HepG2 (cell line): ENCODE data around the gene BPIFB6. TPM values are rescaled to one million over a fixed set of nuclear protein-coding genes. Genes with fewer than 3 reads are reported as not detected.

Experiments used
- AFF4 ChIP-seq: sonication (generic); formaldehyde crosslinking; IDR thresholded peaks from 2 replicates; pipeline ENCODE4 v1.4.0; 2020; ENCODE audit warnings: missing genetic modification reagents
- ARID5B ChIP-seq: IDR thresholded peaks from 2 replicates; pipeline ENCODE4 v1.4.0; 2020; ENCODE audit warnings: mild to moderate bottlenecking, missing genetic modification reagents
- CREB3 ChIP-seq: sonication (generic); formaldehyde crosslinking; IDR thresholded peaks from 2 replicates; pipeline ENCODE4 v1.5.0; 2020; ENCODE audit warnings: missing genetic modification reagents
- FLYWCH1 ChIP-seq: sonication (generic); formaldehyde crosslinking; IDR thresholded peaks from 2 replicates; pipeline ENCODE4 v1.8.1; 2023; ENCODE audit warnings: mild to moderate bottlenecking, missing genetic modification reagents
- GMEB1 ChIP-seq: sonication (generic); formaldehyde crosslinking; IDR thresholded peaks from 2 replicates; pipeline ENCODE4 v1.5.1; 2020; ENCODE audit warnings: missing genetic modification reagents, mild to moderate bottlenecking, borderline replicate concordance
- GRHL1 ChIP-seq: sonication (generic); formaldehyde crosslinking; conservative IDR thresholded peaks from 2 replicates; pipeline ENCODE4 v1.8.0; 2022; ENCODE audit warnings: missing genetic modification reagents
- KLF12 ChIP-seq: sonication (generic); formaldehyde crosslinking; IDR thresholded peaks from 2 replicates; pipeline ENCODE4 v1.4.0; 2020; ENCODE audit warnings: missing genetic modification reagents, borderline replicate concordance
- MBD4 ChIP-seq: IDR thresholded peaks from 2 replicates; pipeline ENCODE4 v1.6.1; 2012; ENCODE audit warnings: low read length, inconsistent platforms, borderline replicate concordance
- MXI1 ChIP-seq: IDR thresholded peaks from 3 replicates; pipeline ENCODE4 v1.6.1; 2012; ENCODE audit warnings: low read depth, low read length, inconsistent platforms, borderline replicate concordance
- NFE2 ChIP-seq: sonication (generic); formaldehyde crosslinking; IDR thresholded peaks from 2 replicates; pipeline ENCODE4 v1.4.0; 2020; ENCODE audit warnings: missing genetic modification reagents
- ONECUT2 ChIP-seq: sonication (generic); formaldehyde crosslinking; IDR thresholded peaks from 2 replicates; pipeline ENCODE4 v1.4.0; 2020; ENCODE audit warnings: missing genetic modification reagents
- PRPF4 ChIP-seq: fragments of 200-400 bp; formaldehyde crosslinking; IDR thresholded peaks from 2 replicates; pipeline ENCODE4 v1.6.1; 2016; ENCODE audit warnings: low read length, low read depth; ENCODE audit not compliant: poor library complexity, severe bottlenecking
- RORA ChIP-seq: sonication (generic); formaldehyde crosslinking; IDR thresholded peaks from 2 replicates; pipeline ENCODE4 v1.5.0; 2020; ENCODE audit warnings: mild to moderate bottlenecking, missing genetic modification reagents, moderate library complexity
- ZNF652 ChIP-seq: IDR thresholded peaks from 2 replicates; pipeline ENCODE4 v1.6.1; 2016; ENCODE audit warnings: low read depth, borderline replicate concordance
- ZNF746 ChIP-seq: sonication (generic); formaldehyde crosslinking; IDR thresholded peaks from 2 replicates; pipeline ENCODE4 v1.8.0; 2022; ENCODE audit warnings: mild to moderate bottlenecking, missing genetic modification reagents
- polyA plus RNA-seq, 8 experiments: library from polyadenylated mRNA; depleted of rRNA in 3 of 8; stranded (reverse) in 7 of 8; unstranded in 1 of 8; fragments of >200 nt; fragmentation: Illumina TruSeq in 4 of 8; extraction: Trizol in 4 of 8; gene quantifications; 2 replicates each; pipeline versions ENCODE4 v1.2.1 to v1.2.3, GENCODE V29; 2011 to 2016; ENCODE audit warnings: low read depth in 4 of 8, missing spikeins in 1 of 8, mixed read lengths in 1 of 8; ENCODE audit not compliant: insufficient read depth in 1 of 8
- total RNA-seq, 5 experiments: library from RNA; depleted of rRNA; stranded (reverse); fragments of >200 nt; fragmentation: Illumina TruSeq; extraction: Trizol; gene quantifications; 2 replicates each; pipeline ENCODE4 v1.2.3, GENCODE V29; 2016; ENCODE audit warnings: low read depth in 1 of 5

BPIFB6 gene
- total and polyA plus RNA-seq, 2 of the 13 experiments (the other 11 are each of a cell fraction or from before 2014, with no cell fraction given) = 0.13 to 1.7 TPM

- TF ChIP-seq GRHL1 (CRISPR knock-in tag) (no peak), NFE2 (CRISPR knock-in tag) (no peak), ZNF746 (peak; percentile 96), FLYWCH1 (no peak), ONECUT2 (CRISPR knock-in tag) (no peak), PRPF4 (peak; percentile 39), AFF4 (CRISPR knock-in tag) (0 out of 2 replicates have a peak, but pooled peaks have one; percentile 86), MXI1 (peak; percentile 76; the same call in 2 of the 3 replicates), MBD4 (no peak), KLF12 (CRISPR knock-in tag) (peak; percentile 50; the same call in 1 of the 2 replicates), RORA (no peak), ZNF652 (CRISPR knock-in tag) (no peak), CREB3 (CRISPR knock-in tag) (no peak; the same call in none of the 2 replicates), GMEB1 (peak; percentile 73), ARID5B (CRISPR knock-in tag) (peak; percentile 91)
These were observed 23.8 kb upstream of the BPIFB6 start, which contains the start of gene BPIFB2 (continued) for GRCh38 chr20:33007376-33008335.
